ENCODE measurements around the gene GARIN5A. TPM values are rescaled to one million over a fixed set of nuclear protein-coding genes. Genes with fewer than 3 reads are reported as not detected.

Gene GARIN5A
- total and polyA plus RNA-seq, 12 donors: 0.54 to 26.3 (median 2.0) TPM; not detected in 1

DNA sequence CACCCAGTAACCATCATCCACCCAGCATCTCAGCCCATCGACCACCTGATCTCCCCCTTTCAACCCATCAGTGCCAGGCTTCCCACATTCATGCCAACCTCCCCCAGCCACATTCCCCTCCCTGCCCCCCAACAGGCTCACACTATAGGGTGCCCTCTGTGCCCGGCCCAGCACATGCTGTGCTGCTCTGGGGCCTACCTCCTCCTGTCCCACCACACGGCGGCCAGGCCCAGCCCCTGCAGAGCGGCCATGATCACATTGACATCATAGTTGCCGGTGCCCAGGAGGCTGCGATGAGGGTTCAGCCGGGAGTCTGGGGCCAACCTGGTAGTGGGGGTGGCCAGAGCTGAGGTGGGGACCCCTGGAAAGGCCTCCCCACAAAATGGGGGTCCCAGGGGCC lies 30.7 kb upstream of the GARIN5A start:
- no peaks in the 10 kb centered on the region for H3K27me3 ChIP-seq
- H3K4me3 ChIP-seq: no peak overlapping the region
- intact Hi-C loops (cut with DNase I): no loop called here
- H3K36me3 ChIP-seq (replicated peaks in 1 of 2): no peaks in the 10 kb centered on the region
- TF ChIP-seq, protein P1, sequence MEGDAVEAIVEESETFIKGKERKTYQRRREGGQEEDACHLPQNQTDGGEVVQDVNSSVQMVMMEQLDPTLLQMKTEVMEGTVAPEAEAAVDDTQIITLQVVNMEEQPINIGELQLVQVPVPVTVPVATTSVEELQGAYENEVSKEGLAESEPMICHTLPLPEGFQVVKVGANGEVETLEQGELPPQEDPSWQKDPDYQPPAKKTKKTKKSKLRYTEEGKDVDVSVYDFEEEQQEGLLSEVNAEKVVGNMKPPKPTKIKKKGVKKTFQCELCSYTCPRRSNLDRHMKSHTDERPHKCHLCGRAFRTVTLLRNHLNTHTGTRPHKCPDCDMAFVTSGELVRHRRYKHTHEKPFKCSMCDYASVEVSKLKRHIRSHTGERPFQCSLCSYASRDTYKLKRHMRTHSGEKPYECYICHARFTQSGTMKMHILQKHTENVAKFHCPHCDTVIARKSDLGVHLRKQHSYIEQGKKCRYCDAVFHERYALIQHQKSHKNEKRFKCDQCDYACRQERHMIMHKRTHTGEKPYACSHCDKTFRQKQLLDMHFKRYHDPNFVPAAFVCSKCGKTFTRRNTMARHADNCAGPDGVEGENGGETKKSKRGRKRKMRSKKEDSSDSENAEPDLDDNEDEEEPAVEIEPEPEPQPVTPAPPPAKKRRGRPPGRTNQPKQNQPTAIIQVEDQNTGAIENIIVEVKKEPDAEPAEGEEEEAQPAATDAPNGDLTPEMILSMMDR (IDR thresholded peaks at IDR 0.05): no peak
- TF ChIP-seq POLR2A (IDR thresholded peaks at IDR 0.05): no peak
- no peak overlapping the region for H3K27ac ChIP-seq
- 91 to 100% (median 94%) methylated on average over 2 to 8 of the region's 8 CpGs for WGBS, 4 donors
- H3K4me1 ChIP-seq (replicated peaks in 1 of 2): peaks cover 8% of the 10 kb centered on the region in 2 donors
- no peaks in the 10 kb centered on the region for H3K9me3 ChIP-seq (replicated peaks in 1 of 3)
- DNase-seq: no peak

DNA sequence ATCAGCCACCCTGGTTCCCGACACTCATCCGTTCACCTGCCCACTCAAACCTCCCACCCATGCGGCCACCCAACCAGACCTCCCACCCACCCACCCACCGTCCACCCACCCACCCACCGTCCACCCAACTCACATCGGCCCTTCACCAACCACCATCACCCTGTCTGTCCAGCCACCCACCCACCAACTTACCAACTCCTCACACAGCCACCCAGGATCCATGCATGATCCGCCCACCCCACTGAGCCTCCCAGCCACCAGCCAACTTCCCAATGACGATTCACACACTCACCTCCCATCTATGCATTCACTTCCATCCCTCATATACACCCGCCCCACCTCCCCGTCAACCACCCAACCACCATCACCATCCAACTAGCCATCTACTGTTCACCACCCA lies 30.1 kb upstream of the GARIN5A start:
- TF ChIP-seq POLR2A (IDR thresholded peaks at IDR 0.05): no peak
- TF ChIP-seq, protein P1 (IDR thresholded peaks at IDR 0.05): no peak
- H3K36me3 ChIP-seq (replicated peaks in 1 of 2): no peaks in the 10 kb centered on the region
- H3K4me3 ChIP-seq: no peak overlapping the region
- intact Hi-C loops (cut with DNase I): no loop called here
- no peak for DNase-seq
- no peak overlapping the region for H3K27ac ChIP-seq
- H3K27me3 ChIP-seq: no peaks in the 10 kb centered on the region
- WGBS, 4 donors: 94 to 96% (median 95%) methylated on average over 6 to 10 of the region's 10 CpGs
- peaks cover 8% of the 10 kb centered on the region in 2 donors for H3K4me1 ChIP-seq (replicated peaks in 1 of 2)
- no peaks in the 10 kb centered on the region for H3K9me3 ChIP-seq (replicated peaks in 1 of 3)

DNA sequence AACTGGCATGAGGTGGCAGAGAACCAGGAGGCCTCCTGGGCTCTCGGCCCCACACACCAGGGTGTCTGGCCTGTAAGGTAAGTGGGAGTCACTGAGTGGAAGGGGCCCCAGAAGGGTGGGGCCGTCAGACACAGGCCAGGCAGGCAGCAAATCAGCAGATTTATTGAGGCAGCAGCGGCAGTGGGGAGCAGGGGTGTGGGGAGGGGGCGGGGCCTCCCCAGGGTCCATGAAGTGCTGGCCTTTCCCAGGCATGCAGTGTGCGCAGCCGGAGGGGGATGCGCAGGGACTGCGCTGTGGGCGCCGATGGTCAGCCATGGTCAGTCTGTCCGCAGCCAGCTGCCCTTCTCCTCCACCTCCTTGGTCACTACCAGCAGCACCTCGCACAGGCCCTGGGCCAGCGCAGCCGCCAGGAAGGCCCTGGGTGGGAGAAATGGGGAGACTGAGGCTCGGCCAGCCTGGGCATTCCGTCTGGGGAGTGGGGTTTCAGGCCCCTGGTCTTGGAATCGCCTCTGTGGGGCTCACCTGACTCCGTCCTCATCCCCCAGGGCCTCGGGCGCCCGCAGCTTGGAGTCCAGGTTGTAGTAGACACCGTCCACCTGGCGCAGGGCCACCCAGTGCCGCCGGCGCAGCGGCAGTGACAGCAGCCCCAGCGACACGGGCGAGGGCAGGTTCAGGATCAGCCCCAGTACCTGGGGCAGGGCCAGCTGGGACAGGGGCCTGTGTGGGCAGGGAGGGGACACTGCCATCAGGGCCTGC lies 29.4 kb upstream of the GARIN5A start:
- Histone ChIP-seq H3K36me3 (replicated peaks in 1 of 2) (no peaks in the 10 kb centered on the region), H3K4me1 (replicated peaks in 1 of 2) (peaks cover 8% of the 10 kb centered on the region in 2 donors), H3K4me3 (no peak overlapping the region), H3K27me3 (no peaks in the 10 kb centered on the region), H3K27ac (no peak overlapping the region), H3K9me3 (replicated peaks in 1 of 3) (no peaks in the 10 kb centered on the region)
- WGBS, 4 donors: 90 to 95% (median 94%) methylated on average over 7 to 30 of the region's 30 CpGs
- TF ChIP-seq POLR2A (IDR thresholded peaks at IDR 0.05): no peak
- TF ChIP-seq, protein P1 (IDR thresholded peaks at IDR 0.05): no peak
- no peak for DNase-seq
- intact Hi-C loops (cut with DNase I): no loop called here

DNA sequence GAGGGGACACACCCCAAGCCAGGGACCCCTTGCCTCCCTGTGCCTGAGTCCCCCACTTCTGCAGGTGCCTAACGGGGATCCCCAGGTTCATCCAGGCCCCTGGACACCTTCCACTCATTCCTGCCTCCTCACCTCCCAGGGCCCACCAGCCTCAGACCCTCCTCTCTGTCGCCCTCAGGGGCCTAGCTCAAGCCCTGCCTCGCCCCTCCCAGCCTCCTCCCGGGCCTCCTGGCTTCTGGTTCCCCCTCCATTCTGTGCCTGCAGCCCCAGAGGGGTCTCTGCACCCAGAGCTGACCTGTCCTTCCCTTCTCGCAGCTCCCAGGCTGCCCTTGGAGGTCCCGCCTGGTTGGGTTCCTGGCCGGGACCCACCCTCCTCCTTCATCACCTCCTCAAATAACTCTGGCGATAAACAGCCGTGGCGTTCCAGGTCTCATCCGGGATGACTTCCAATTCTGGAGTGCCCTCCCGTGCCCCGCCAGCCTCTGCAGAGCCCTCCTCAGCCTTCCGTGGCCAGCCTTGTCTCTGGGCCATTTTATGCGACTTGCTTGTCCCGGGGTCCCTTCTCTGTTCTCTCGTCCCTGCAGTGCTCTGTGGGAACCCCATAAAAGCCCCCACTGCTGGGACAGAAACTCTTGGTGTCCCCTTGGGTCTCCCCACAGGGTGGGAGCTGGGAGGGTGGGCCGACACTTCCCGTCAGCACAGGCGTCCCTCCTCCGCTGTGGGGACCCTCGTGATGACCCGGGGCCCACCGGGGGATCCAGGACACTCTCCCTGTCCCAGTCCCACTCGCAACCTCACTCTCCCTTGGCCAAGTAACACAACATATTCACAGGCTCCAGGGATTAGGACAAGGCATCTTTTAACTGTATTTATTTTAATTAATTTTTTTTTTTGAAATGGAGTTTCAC lies 25.2 kb upstream of the GARIN5A start:
- H3K4me3 ChIP-seq: no peak overlapping the region
- no peaks in the 10 kb centered on the region for H3K27me3 ChIP-seq
- 75 to 77% (median 77%) methylated on average over 21 to 25 of the region's 25 CpGs for WGBS, 4 donors
- H3K27ac ChIP-seq: no peak overlapping the region
- no peaks in the 10 kb centered on the region for H3K36me3 ChIP-seq (replicated peaks in 1 of 2)
- DNase-seq: no peak
- H3K4me1 ChIP-seq (replicated peaks in 1 of 2): no peaks in the 10 kb centered on the region
- TF ChIP-seq, protein P1 (IDR thresholded peaks at IDR 0.05): no peak
- no peak for TF ChIP-seq POLR2A (IDR thresholded peaks at IDR 0.05)
- H3K9me3 ChIP-seq (replicated peaks in 1 of 3): no peaks in the 10 kb centered on the region
- intact Hi-C loops (cut with DNase I): no loop called here

All from adrenal gland (tissue), 12 donors.